ENCODE data around the gene SMIM5. TPM values are rescaled to one million over a fixed set of nuclear protein-coding genes. Genes with fewer than 3 reads are reported as not detected.
A peak's percentile ranks its signal among the peaks of the same experiment; 100 is the strongest.

Gene SMIM5
- total RNA-seq, 4 donors from 2014 or later, result 17.3 to 41.1 (median 25.0) TPM

GRCh38 chr17:75622771-75623273 is 10.4 kb upstream of the SMIM5 start:
- WGBS, 2 donors, result 83% methylated on average over 15 of the region's 15 CpGs
- no peak overlapping the region for H3K27ac ChIP-seq
- no peaks in the 10 kb centered on the region for H3K27me3 ChIP-seq
- DNase-seq (ENCODE audit: low spot score in 2 of 2), result no peak
- H3K4me1 ChIP-seq, result no peaks in the 10 kb centered on the region
- peaks cover 3 to 100% (median 24%) of the 10 kb centered on the region in 3 donors for H3K36me3 ChIP-seq
- TF ChIP-seq CTCF (IDR thresholded peaks at IDR 0.05), result no peak
- TF ChIP-seq POLR2A (IDR thresholded peaks at IDR 0.05), result no peak
- no peak for TF ChIP-seq EP300 (IDR thresholded peaks at IDR 0.05)
- H3K4me3 ChIP-seq, result no peak overlapping the region
- H3K9me3 ChIP-seq, result no peaks in the 10 kb centered on the region

DNA sequence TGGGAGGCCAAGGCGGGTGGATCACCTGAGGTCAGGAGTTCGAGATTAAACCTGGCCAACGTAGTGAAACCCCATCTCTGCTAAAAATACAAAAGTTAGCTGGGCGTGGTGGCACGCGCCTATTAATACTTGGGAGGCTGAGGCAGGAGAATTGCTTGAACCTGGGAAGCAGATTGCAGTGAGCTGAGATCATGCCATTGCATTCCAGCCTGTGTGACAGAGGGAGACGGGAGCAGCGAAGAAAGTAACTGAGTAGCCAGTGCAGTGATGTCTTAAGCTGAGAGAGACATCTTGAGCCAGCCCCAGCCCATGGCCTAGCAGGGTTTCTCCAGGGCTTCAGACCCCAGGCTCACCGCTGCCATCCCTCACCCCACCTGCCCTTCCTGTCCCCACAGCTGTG is 9.8 kb upstream of the SMIM5 start:
- TF ChIP-seq CTCF (IDR thresholded peaks at IDR 0.05) (no peak), POLR2A (IDR thresholded peaks at IDR 0.05) (no peak), EP300 (IDR thresholded peaks at IDR 0.05) (no peak)
- no peaks in the 10 kb centered on the region for H3K4me1 ChIP-seq
- no peak for DNase-seq (ENCODE audit: low spot score in 2 of 2)
- no peaks in the 10 kb centered on the region for H3K9me3 ChIP-seq
- H3K4me3 ChIP-seq, result no peak overlapping the region
- no peak overlapping the region for H3K27ac ChIP-seq
- no peaks in the 10 kb centered on the region for H3K27me3 ChIP-seq
- peaks cover 0 to 100% (median 18%) of the 10 kb centered on the region in 3 donors for H3K36me3 ChIP-seq
- 74 to 79% methylated on average over 8 to 9 of the region's 9 CpGs for WGBS, 2 donors

DNA sequence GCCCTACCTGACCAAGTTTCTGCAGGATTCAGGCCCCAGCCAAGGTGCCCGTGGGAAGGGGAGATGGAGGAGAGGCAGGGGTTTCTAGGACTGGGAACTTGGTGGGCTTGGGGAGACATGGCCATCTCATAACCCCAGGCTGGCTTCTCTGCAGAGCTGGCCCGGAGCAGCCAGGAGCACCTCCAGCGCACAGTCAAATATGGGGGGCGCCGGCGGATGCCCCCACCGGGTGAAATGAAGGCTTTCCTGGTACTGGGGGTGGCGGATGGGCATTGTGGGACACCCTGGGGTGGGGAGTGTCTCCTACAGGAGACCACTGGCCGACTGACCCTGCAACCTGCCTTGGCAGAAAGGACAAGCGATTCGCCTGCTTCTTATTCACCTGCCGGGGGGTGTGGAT is 9.2 kb upstream of the SMIM5 start:
- Histone ChIP-seq H3K27me3 (no peaks in the 10 kb centered on the region), H3K9me3 (no peaks in the 10 kb centered on the region), H3K36me3 (peaks cover 0 to 100% (median 18%) of the 10 kb centered on the region in 3 donors), H3K27ac (no peak overlapping the region), H3K4me1 (no peaks in the 10 kb centered on the region), H3K4me3 (no peak overlapping the region)
- no peak for TF ChIP-seq POLR2A (IDR thresholded peaks at IDR 0.05)
- TF ChIP-seq EP300 (IDR thresholded peaks at IDR 0.05), result no peak
- no peak for TF ChIP-seq CTCF (IDR thresholded peaks at IDR 0.05)
- 91 to 92% methylated on average over 12 of the region's 12 CpGs for WGBS, 2 donors
- DNase-seq (ENCODE audit: low spot score in 2 of 2), result no peak

- H3K4me1 ChIP-seq, result no peaks in the 10 kb centered on the region
- no peak for DNase-seq (ENCODE audit: low spot score in 2 of 2)
- no peak overlapping the region for H3K27ac ChIP-seq
- H3K36me3 ChIP-seq, result peaks cover 0 to 100% (median 18%) of the 10 kb centered on the region in 3 donors
- no peaks in the 10 kb centered on the region for H3K27me3 ChIP-seq
- no peak overlapping the region for H3K4me3 ChIP-seq
- 82 to 92% methylated on average over 9 to 22 of the region's 23 CpGs for WGBS, 2 donors
- TF ChIP-seq EP300 (IDR thresholded peaks at IDR 0.05) (no peak), POLR2A (IDR thresholded peaks at IDR 0.05) (no peak), CTCF (IDR thresholded peaks at IDR 0.05) (no peak)
- H3K9me3 ChIP-seq, result no peaks in the 10 kb centered on the region
These were observed 8.4 kb upstream of the SMIM5 start for GRCh38 chr17:75624714-75625345.

DNA sequence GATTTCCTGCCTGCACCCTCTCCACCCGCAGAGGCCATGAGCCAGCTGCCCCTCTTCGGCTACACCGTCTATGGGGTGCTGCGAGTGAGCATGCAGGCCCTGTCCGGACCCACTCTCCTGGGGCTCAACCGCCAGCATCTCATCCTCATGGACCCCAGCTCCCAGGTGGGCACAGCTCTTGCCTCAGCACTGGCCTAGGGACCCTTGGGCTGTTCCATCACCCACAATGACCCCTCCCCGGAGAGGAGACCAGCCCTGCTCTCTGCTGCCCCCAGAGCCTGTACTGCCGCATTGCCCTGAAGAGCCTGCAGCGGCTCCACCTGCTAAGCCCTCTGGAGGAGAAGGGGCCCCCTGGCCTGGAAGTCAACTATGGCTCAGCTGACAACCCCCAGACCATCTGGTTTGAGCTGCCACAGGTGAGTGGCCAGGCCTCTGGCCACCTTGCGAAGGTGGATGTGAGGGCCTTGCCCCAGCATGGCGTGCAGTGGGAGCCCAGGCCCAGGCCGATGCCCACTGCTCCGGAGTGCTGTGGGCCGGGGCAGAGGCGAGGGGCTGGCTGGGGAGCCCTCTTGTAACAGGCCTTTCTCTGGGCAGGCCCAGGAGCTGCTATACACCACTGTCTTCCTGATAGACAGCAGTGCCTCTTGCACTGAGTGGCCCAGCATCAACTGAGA is 7.3 kb upstream of the SMIM5 start:
- Histone ChIP-seq H3K27ac (no peak overlapping the region), H3K9me3 (no peaks in the 10 kb centered on the region), H3K27me3 (no peaks in the 10 kb centered on the region), H3K4me1 (no peaks in the 10 kb centered on the region), H3K36me3 (peaks cover 0 to 100% (median 15%) of the 10 kb centered on the region in 3 donors), H3K4me3 (no peak overlapping the region)
- 83 to 97% methylated on average over 7 to 12 of the region's 15 CpGs for WGBS, 2 donors
- no peak for DNase-seq (ENCODE audit: low spot score in 2 of 2)
- TF ChIP-seq EP300 (IDR thresholded peaks at IDR 0.05), result no peak
- TF ChIP-seq CTCF (IDR thresholded peaks at IDR 0.05), result peak; percentile 40 to 59 (median 56)
- no peak for TF ChIP-seq POLR2A (IDR thresholded peaks at IDR 0.05)
